Pancreas (tissue), 10 donors: Measurements from ENCODE around the gene SCARF2. TPM values are rescaled to one million over a fixed set of nuclear protein-coding genes. Genes with fewer than 3 reads are reported as not detected.

ENCODE experiments used
- ATAC-seq, 4 donors: fragments of 200-7000 bp; cut with Tn5 transposase; one replicate each; pipeline versions ENCODE4 v1.8.0 to v1.9.1; 2020; ENCODE audit warnings: mild to moderate bottlenecking in 4 of 4, moderate library complexity in 4 of 4
- DNase-seq, 6 donors: peaks; one replicate each; pipeline ENCODE4 v3.0.0-alpha.2; 2020
- FAIRE-seq: peaks from 2 replicates; lab custom pipeline; 2012; peaks lifted over from hg19 to GRCh38; lab: Jason Lieb, UNC
- H3K27ac ChIP-seq, 4 donors: fragments of 200-600 bp; sonication (generic); 1 replicate in 3 of 4; 2 replicates in 1 of 4; pipeline versions ENCODE4 v1.5.0 to v1.8.0; 2020
- H3K27me3 ChIP-seq, 4 donors: fragments of 200-600 bp; one replicate each; pipeline ENCODE4 v1.8.0; 2021
- H3K36me3 ChIP-seq, 3 donors: fragments of 200-600 bp; sonication (generic) in 1 of 3; one replicate each; pipeline versions ENCODE4 v1.5.0 to v1.8.0; 2020 to 2021
- H3K4me1 ChIP-seq, 3 donors: fragments of 200-600 bp; one replicate each; pipeline ENCODE4 v1.8.0; 2021
- H3K4me3 ChIP-seq, 4 donors: fragments of 200-600 bp; sonication (generic) in 2 of 4; one replicate each; pipeline versions ENCODE4 v1.5.0 to v1.8.0; 2020 to 2021
- H3K9me3 ChIP-seq, 4 donors: fragments of 200-600 bp; one replicate each; pipeline ENCODE4 v1.8.0; 2021
- CTCF ChIP-seq, 4 donors: fragments of 200-600 bp; sonication (generic) in 3 of 4; IDR thresholded peaks; one replicate each; pipeline versions ENCODE4 v1.5.0 to v1.8.0; 2021; ENCODE audit warnings: antibody characterized with exemption in 4 of 4
- WGBS, 2 donors: extraction: QIAGEN DNeasy Blood & Tissue Kit; methylation state at CpG; one replicate each; pipeline ENCODE4 v1.1.7; 2013; 5-methylcytosine and 5-hydroxymethylcytosine counted together
- intact Hi-C, 3 donors: fragments of 100-400 bp; cut with DNase I; formaldehyde crosslinking; loops; one replicate each; pipeline versions ENCODE4 v1.11.1 to v1.14.2; 2022
- polyA plus RNA-seq, 2 donors: library from polyadenylated mRNA; stranded (reverse); fragments of 200-250 nt; gene quantifications; one replicate each; pipeline ENCODE4 v1.2.3, GENCODE V29; 2013
- total RNA-seq, 6 donors: library from RNA; stranded (reverse); fragmentation: NEBNext Ultra II Directional in 4 of 6; extraction: Animal tissue kit (Norgen Biotek cat#: 25700) in 4 of 6; gene quantifications; one replicate each; pipeline versions ENCODE4 v1.2.1 to v1.2.4, GENCODE V29; 2021 to 2023
- donor health status: healthy with polysubstance abuse.
- donor health status: DM: no; HTN: no; CAD: no; lungs with moderate emphysema.
- donor health status: DM: no; HTN: no; CAD: no.
- donor health status: control.
- donor health status: control.
- donor health status: Bipolar disorder and iron deficiency.
- donor health status: DM: yes; HTN: yes; CAD: no.
- donor health status: DM: no; HTN: no; CAD: no.
- donor health status: DM: no; HTN: no; CAD: no.
- donor health status: DM: yes; HTN: yes; CAD: no.

SCARF2 gene
- total and polyA plus RNA-seq, 8 donors: 1.1 to 5.2 (median 1.5) TPM

GRCh38 chr22:20464912-20465758 lies 27.5 kb upstream of the SCARF2 start:
- H3K4me3 ChIP-seq: no peak overlapping the region
- no peak for TF ChIP-seq CTCF (IDR thresholded peaks at IDR 0.05)
- intact Hi-C loops: no loop called here
- peak in 2 of 6 donors; percentile 27 to 61 for DNase-seq
- H3K27ac ChIP-seq: no peak overlapping the region
- WGBS, 2 donors: 96% methylated on average over 32 of the region's 32 CpGs
- H3K4me1 ChIP-seq: peaks cover 0 to 8% (median 0%) of the 10 kb centered on the region in 3 donors
- H3K9me3 ChIP-seq: no peaks in the 10 kb centered on the region
- no peak for FAIRE-seq
- H3K27me3 ChIP-seq: no peaks in the 10 kb centered on the region
- ATAC-seq: no peak
- peaks cover 0 to 9% (median 0%) of the 10 kb centered on the region in 3 donors for H3K36me3 ChIP-seq

DNA sequence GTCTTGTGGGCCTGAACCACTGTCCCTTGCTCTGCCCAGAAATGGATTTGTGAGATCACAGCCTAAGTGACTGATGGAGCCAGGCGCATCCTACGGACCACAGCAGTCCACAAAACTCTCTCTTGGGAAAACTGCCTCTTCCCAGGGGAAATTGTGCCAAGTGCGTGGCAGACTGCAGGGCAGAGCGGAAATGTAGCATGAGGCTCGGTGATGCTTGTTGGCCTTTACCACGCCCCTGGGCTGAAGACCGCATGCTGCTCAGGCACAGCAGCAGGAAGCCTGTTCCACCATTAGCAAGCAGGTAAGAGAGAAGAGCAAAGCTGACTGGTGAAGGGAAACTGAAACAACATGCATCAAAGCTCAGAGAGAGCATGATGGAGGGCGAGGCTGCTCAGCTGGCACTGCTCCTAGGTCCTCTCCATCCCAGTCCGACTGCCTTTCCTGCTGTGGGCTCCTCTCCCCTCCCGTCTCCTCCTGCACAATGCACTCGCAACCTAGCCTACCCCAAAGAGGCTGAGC lies 26.5 kb upstream of the SCARF2 start:
- intact Hi-C loops: no loop called here
- no peaks in the 10 kb centered on the region for H3K27me3 ChIP-seq
- H3K4me1 ChIP-seq: peaks cover 0 to 8% (median 0%) of the 10 kb centered on the region in 3 donors
- H3K4me3 ChIP-seq: no peak overlapping the region
- H3K9me3 ChIP-seq: no peaks in the 10 kb centered on the region
- peak overlapping the region in 1 of 4 donors; percentile 33 for H3K27ac ChIP-seq
- peaks cover 0 to 9% (median 0%) of the 10 kb centered on the region in 3 donors for H3K36me3 ChIP-seq
- FAIRE-seq: no peak
- 94 to 95% methylated on average over 11 of the region's 11 CpGs for WGBS, 2 donors
- ATAC-seq: peak in 1 of 4 donors; percentile 26
- peak in 1 of 6 donors; percentile 21 for DNase-seq
- TF ChIP-seq CTCF (IDR thresholded peaks at IDR 0.05): no peak

- no peak for TF ChIP-seq CTCF (IDR thresholded peaks at IDR 0.05)
- H3K36me3 ChIP-seq: peaks cover 0 to 9% (median 0%) of the 10 kb centered on the region in 3 donors
- DNase-seq (peak in 1 of 6 donors; percentile 26), FAIRE-seq (no peak), ATAC-seq (peak in 2 of 4 donors; percentile 19 to 48)
- peaks cover 0 to 8% (median 0%) of the 10 kb centered on the region in 3 donors for H3K4me1 ChIP-seq
- intact Hi-C loops: no loop called here
- no peaks in the 10 kb centered on the region for H3K9me3 ChIP-seq
- H3K27me3 ChIP-seq: no peaks in the 10 kb centered on the region
- H3K27ac ChIP-seq: peak overlapping the region in 1 of 4 donors; percentile 33
- WGBS, 2 donors: 64 to 81% methylated on average over 2 of the region's 2 CpGs
- H3K4me3 ChIP-seq: no peak overlapping the region
Observed at GRCh38 chr22:20463324-20464095, 25.9 kb upstream of the SCARF2 start.

DNA sequence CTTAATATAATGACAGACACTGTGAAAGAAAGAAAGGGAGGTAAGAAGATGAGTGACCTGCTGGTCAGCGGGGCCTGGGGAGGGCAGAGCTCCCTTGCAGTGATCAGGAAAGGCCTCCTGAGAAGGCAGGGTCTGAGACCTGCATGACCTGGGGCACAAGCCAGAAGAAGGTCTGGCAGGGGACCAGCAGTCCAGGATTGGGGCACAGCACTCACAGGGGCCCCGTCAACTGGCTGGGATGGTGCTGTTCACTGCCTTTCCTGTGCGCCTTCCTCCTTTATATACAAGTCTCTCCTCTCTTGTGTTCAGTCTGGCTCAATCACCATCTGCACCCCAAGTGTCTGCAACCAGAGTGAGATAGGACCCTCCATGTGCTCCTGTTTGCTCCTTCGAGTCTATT lies 22.2 kb upstream of the SCARF2 start:
- no peak for FAIRE-seq
- Histone ChIP-seq H3K36me3 (peaks cover 0 to 13% (median 0%) of the 10 kb centered on the region in 3 donors), H3K27ac (no peak overlapping the region), H3K9me3 (no peaks in the 10 kb centered on the region), H3K27me3 (no peaks in the 10 kb centered on the region), H3K4me3 (no peak overlapping the region), H3K4me1 (no peaks in the 10 kb centered on the region)
- no peak for ATAC-seq
- peak in 2 of 6 donors; percentile 26 to 28 for DNase-seq
- TF ChIP-seq CTCF (IDR thresholded peaks at IDR 0.05): no peak
- WGBS, 2 donors: 92 to 98% methylated on average over 4 of the region's 4 CpGs
- intact Hi-C loops: no loop called here
